Mononuclear cell (primary cell): ENCODE measurements around the gene LRRC3. TPM values are rescaled to one million over a fixed set of nuclear protein-coding genes. Genes with fewer than 3 reads are reported as not detected.

Experiments
- H3K27me3 ChIP-seq: 2 replicates; pipeline ENCODE4 v1.6.0; 2011; ENCODE audit warnings: low read length, control low read depth; ENCODE audit not compliant: insufficient read depth
- H3K4me1 ChIP-seq: 2 replicates; pipeline ENCODE4 v1.5.1; 2011; ENCODE audit warnings: mild to moderate bottlenecking, low read length, control low read depth; ENCODE audit not compliant: insufficient read depth
- H3K4me3 ChIP-seq: 2 replicates; pipeline ENCODE4 v1.5.1; 2011; ENCODE audit warnings: mild to moderate bottlenecking, low read length, moderate library complexity
- H3K9me3 ChIP-seq: 2 replicates; pipeline ENCODE4 v1.5.1; 2011; ENCODE audit warnings: low read depth, mild to moderate bottlenecking, control low read depth, low read length
- total RNA-seq: library from RNA; depleted of rRNA; stranded (reverse); fragments of >200 nt; gene quantifications from one replicate; pipeline ENCODE4 v1.2.3, GENCODE V29; 2012

Gene LRRC3
- total RNA-seq, 1 donor, result 0.31 TPM

DNA sequence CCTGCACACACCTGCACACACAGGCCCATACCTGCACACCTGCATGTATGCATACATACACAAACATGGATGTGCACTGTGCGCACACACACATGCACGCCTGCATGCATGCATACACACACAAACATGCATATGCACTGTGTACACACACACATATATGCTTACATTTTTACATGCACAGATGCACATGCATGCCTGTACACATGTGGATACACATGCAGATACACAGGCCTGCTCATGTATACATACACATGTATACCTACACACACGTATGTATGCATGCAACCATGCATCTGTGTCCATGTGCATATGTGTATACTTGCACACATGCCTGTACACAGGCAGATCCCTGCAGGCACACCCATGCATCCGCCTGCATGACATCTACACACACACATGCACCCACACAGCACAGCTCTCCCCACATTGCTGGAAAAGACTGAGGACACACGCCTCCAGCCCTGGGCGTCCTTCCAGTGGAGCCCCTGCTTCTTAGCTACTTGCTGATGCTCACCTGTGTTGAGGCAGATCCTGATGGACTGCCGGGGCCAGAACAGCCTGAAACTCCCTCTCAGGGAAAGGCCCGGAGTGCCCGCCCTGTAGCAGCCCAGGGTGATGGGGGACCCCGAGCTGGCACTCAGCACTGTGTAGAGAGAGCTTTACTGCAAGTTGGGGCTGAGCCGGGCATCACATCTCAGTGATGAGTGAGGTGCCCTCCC is 56.1 kb downstream of the LRRC3 start:
- H3K27me3 ChIP-seq, result no peaks in the 10 kb centered on the region
- no peak overlapping the region for H3K4me3 ChIP-seq

More for the DNA sequence above, 56.1 kb downstream of the LRRC3 start:
- Histone ChIP-seq H3K4me1 (peaks cover 10% of the 10 kb centered on the region), H3K9me3 (no peaks in the 10 kb centered on the region)

Other genes with a start within 250 kb of the LRRC3 start
- 15.4 TPM for gene ICOSLG, start 214.6 kb upstream of the LRRC3 start, total RNA-seq
- not detected for gene DNMT3L, start 193.6 kb upstream of the LRRC3 start, total RNA-seq
- 0.10 TPM for gene AIRE, start 169.6 kb upstream of the LRRC3 start, total RNA-seq
- gene PFKL, start 155.5 kb upstream of the LRRC3 start, total RNA-seq, result 61.3 TPM
- gene CFAP410, start 116.1 kb upstream of the LRRC3 start, total RNA-seq, result 17.6 TPM
- 2.2 TPM for gene TRPM2, start 101.9 kb upstream of the LRRC3 start, total RNA-seq
- gene KRTAP10-1, start 84.7 kb downstream of the LRRC3 start, total RNA-seq, result not detected
- gene KRTAP10-2, start 96.0 kb downstream of the LRRC3 start, total RNA-seq, result not detected
- not detected for gene KRTAP10-3, start 103.3 kb downstream of the LRRC3 start, total RNA-seq
- gene KRTAP10-4, start 118.2 kb downstream of the LRRC3 start, total RNA-seq, result not detected
- gene KRTAP10-5, start 125.1 kb downstream of the LRRC3 start, total RNA-seq, result not detected
- gene KRTAP10-6, start 137.0 kb downstream of the LRRC3 start, total RNA-seq, result not detected
- not detected for gene KRTAP10-7, start 145.1 kb downstream of the LRRC3 start, total RNA-seq
- not detected for gene KRTAP10-8, start 156.6 kb downstream of the LRRC3 start, total RNA-seq
- gene KRTAP10-9, start 171.6 kb downstream of the LRRC3 start, total RNA-seq, result not detected
- not detected for gene KRTAP10-10, start 181.8 kb downstream of the LRRC3 start, total RNA-seq
- gene KRTAP10-11, start 190.9 kb downstream of the LRRC3 start, total RNA-seq, result not detected
- not detected for gene KRTAP12-4, start 199.1 kb downstream of the LRRC3 start, total RNA-seq
- gene KRTAP12-3, start 202.4 kb downstream of the LRRC3 start, total RNA-seq, result not detected
- not detected for gene KRTAP12-2, start 211.4 kb downstream of the LRRC3 start, total RNA-seq
- gene KRTAP12-1, start 226.7 kb downstream of the LRRC3 start, total RNA-seq, result not detected
- gene KRTAP10-12, start 241.7 kb downstream of the LRRC3 start, total RNA-seq, result not detected